HK-2 (cell line): ENCODE data around the gene ZNF200.
"Not testable (repeated sequence)": the region's sequence is repeated elsewhere in the genome, so short reads cannot be mapped to it uniquely, and the experiment has no call there.

Experiments used
- DNase-seq: peaks from one replicate; pipeline ENCODE4 v3.0.0-alpha.2; 2018; ENCODE audit not compliant: unreplicated experiment

The ZNF200 gene

GRCh38 chr16:3234857-3235561, at the start of gene ZNF200:
TSS of gene ZNF200 (minus strand) at chr16:3235158. CDS start at chr16:3233755, 1,403 bp downstream.
- DNase-seq = peak; percentile 85

GRCh38 chr16:3283543-3284447, 48.8 kb upstream of the ZNF200 start:
- peak; percentile 25 for DNase-seq

- DNase-seq = peak; percentile 90
Observed at GRCh38 chr16:3282730-3283542, 48.0 kb upstream of the ZNF200 start, which contains the start of gene ZNF263. TSS of gene ZNF263 (plus strand) at chr16:3283491. CDS start at chr16:3283819, 328 bp downstream.

GRCh38 chr16:3282103-3282729, 47.3 kb upstream of the ZNF200 start:
- DNase-seq = peak; percentile 70

GRCh38 chr16:3281222-3281820, 46.4 kb upstream of the ZNF200 start:
- no peak for DNase-seq

- no peak for DNase-seq
Observed at GRCh38 chr16:3276679-3277078, 41.7 kb upstream of the ZNF200 start.

- DNase-seq = no peak
Observed at GRCh38 chr16:3274947-3275346, 40.0 kb upstream of the ZNF200 start.

- DNase-seq = no peak
Observed at GRCh38 chr16:3274490-3274889, 39.5 kb upstream of the ZNF200 start.

GRCh38 chr16:3271281-3271680, 36.3 kb upstream of the ZNF200 start:
- DNase-seq = not testable (repeated sequence)

- DNase-seq = not testable (repeated sequence)
Observed at GRCh38 chr16:3270718-3271117, 35.8 kb upstream of the ZNF200 start.

- DNase-seq = no peak
Observed at GRCh38 chr16:3268294-3268693, 33.3 kb upstream of the ZNF200 start.

GRCh38 chr16:3266873-3267537, 32.0 kb upstream of the ZNF200 start:
- no peak for DNase-seq

- DNase-seq = peak; percentile 96
Observed at GRCh38 chr16:3264137-3265036, 29.4 kb upstream of the ZNF200 start.

GRCh38 chr16:3262517-3262916, 27.6 kb upstream of the ZNF200 start:
- no peak for DNase-seq

- DNase-seq = no peak
Observed at GRCh38 chr16:3259836-3260235, 24.9 kb upstream of the ZNF200 start.

GRCh38 chr16:3256866-3257465, 22.0 kb upstream of the ZNF200 start:
- DNase-seq = peak; percentile 75

GRCh38 chr16:3256146-3256865, 21.3 kb upstream of the ZNF200 start, which contains the start of gene MEFV:
TSS of gene MEFV (minus strand) at chr16:3256633. CDS start at chr16:3256587, 46 bp downstream.
- DNase-seq = peak; percentile 18

- DNase-seq = no peak
Observed at GRCh38 chr16:3254309-3254708, 19.4 kb upstream of the ZNF200 start.
